Lung microvascular endothelial cell (primary cell): ENCODE measurements around the gene MYG1. TPM values are rescaled to one million over a fixed set of nuclear protein-coding genes. Genes with fewer than 3 reads are reported as not detected.
"Not testable (repeated sequence)": the region's sequence is repeated elsewhere in the genome, so short reads cannot be mapped to it uniquely, and the experiment has no call there.

Experiments used
- DNase-seq, 2 donors: peaks; one replicate each; pipeline versions ENCODE4 v3.0.0 to v3.0.0-alpha.2; 2010; ENCODE audit warnings: low read depth in 2 of 2
- total RNA-seq: library from RNA; depleted of rRNA; stranded (reverse); fragments of >200 nt; gene quantifications from 2 replicates; pipeline ENCODE4 v1.2.1, GENCODE V29; 2014

Gene MYG1
- total RNA-seq, 1 donor from 2014 or later = 35.9 TPM

DNA sequence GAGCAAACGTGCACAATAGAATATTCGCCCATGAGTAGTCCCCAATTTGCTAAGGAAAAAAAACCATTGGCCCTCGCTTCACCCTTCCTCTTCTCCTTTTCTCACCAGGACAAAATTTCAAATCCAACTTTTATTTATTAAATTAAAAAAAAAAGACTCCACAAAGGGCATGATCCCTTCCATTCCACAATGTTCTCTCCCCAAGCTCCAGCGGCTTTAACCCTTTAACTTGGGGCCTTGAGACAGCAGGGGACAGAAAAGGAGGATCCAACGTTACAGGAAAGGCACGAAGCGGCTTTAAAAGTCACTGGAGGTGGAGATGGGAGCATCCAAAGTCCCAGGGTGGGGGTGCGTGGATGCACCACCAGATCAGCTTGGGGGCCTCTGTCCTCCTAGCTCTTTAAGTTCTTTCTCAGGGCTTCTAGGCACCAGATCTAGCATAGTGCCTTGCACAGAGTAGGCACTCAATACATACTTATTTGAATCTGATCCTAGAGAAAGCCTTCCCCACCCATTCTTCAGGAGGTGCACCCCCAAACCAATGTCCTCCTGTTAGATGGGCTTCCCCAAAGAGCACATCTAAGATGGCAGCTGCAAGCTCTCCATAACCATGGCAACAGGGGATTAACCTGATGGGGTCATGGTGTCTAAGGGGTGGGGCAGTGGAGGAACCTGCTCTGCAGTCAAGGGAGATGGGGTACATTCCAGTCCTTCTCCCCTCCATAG lies 27.1 kb downstream of the MYG1 start:
- DNase-seq = no peak

DNA sequence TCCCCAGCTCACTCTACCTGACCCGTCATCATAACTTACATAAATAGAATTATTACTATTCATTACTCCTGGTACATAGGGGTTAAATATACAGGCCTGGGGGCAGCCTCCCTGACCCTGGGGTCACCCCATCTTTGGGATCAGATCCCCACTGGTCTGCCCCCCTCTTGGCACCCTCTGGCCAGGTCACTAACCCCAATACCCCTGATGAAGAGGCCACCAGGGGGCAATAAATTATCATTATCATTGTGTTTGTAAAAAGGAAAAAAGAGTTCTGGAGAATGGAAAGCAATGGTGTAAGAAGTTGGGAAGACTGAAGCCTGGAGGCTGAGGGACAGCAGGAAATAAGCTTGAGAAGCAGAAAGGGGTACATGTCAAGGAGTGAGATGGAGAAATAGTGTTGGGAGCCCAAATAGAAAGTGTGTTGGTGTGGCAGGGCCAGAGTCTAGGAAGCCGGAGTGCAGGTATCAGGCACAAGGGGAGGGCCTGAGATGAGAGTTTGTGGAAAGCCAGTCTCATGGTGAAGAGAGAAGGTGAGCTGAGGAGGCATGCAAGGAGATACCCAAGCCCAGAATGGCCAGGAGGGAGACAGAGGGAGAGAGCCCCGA lies 28.0 kb downstream of the MYG1 start:
- DNase-seq = peak; percentile 23 to 35

- DNase-seq = no peak
Observed at GRCh38 chr12:53328043-53328435, 28.5 kb downstream of the MYG1 start.

DNA sequence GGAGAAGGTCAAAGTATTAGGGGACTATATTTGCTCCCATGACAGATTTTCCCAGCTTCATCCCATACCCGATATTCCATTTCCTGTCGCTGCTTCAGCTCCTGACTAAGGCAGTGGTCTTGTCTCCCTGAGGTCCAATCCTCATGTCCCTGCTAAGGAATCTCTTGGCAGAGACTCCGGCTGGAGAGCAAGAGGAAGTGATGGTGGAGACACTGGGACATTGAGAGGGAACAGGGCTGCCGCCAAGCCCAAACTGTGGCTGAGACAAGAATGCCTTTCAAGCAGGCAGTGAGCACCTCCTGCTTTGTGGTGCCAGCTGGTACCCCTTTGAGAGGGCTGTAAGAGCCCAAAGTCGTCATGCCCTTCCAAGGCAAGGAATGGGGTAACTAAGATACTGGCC lies 31.2 kb downstream of the MYG1 start:
- DNase-seq = no peak

DNA sequence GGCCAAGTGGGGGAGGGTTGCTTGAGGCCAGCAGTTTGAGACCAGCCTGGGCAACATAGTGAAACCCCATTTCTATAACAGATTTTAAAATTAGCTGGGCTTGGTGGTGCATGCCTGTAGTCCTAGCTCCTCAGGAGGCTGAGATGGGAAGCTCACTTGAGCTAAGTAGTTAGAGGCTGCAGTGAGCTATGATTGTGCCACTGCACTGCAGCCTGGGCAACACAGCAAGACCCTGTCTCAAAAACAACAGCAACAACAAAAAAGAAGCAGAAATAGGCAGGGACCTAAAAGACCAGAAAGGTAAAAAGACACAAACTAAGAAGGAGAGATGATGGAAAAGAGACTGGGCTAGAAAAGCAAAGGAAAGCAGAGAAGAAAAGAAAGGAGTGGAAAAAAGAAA lies 32.8 kb downstream of the MYG1 start:
- DNase-seq = not testable (repeated sequence)

- no peak for DNase-seq
Observed at GRCh38 chr12:53332744-53333143, 33.2 kb downstream of the MYG1 start.

DNA sequence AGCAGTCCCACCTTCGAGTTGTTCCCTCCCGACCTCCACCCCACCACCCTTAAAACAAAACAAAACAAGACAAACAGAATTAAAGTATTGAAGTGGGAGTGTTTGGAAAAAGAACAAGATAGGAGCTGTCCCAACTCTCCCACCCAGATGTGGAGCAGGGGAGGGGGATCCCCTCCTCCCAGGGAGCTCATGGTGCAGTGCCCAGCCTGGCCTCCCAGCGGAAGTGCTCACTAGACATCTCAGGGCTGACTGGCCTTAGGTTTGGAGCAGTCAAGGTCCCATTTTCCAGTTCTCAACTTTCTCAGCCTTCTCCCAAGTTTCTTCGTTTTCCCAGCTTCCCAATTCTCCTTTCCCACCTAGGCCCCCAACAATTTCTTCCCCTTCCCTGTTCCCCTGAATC lies 33.8 kb downstream of the MYG1 start:
- DNase-seq = no peak

- DNase-seq = no peak
Observed at GRCh38 chr12:53333845-53334244, 34.4 kb downstream of the MYG1 start.

DNA sequence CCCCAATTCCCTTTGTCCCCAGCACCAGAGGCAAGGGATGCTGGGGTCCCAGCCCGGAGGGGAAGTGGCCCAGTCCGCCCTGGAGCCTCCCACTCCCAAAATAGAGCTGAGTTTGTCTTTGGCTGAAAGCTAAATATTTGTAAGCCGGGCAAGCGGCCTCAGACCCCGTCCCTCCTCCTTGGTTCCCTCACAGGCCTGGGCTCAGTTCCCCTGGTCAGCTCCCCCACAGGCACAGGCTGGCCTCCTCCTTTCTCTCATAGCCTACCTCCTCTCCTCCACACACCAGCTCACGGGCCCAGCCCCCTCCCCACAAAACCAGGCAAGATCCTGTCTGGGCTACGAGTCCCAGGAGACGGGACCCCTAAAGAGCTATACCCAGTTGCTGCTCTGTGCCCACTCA lies 35.3 kb downstream of the MYG1 start:
- no peak for DNase-seq

- DNase-seq = no peak
Observed at GRCh38 chr12:53336181-53336681, 36.7 kb downstream of the MYG1 start, which contains the start of gene SP7. Gene SP7, minus strand, starts transcription at chr12:53336354. Its CDS starts 708 bp downstream, at chr12:53335646.

DNA sequence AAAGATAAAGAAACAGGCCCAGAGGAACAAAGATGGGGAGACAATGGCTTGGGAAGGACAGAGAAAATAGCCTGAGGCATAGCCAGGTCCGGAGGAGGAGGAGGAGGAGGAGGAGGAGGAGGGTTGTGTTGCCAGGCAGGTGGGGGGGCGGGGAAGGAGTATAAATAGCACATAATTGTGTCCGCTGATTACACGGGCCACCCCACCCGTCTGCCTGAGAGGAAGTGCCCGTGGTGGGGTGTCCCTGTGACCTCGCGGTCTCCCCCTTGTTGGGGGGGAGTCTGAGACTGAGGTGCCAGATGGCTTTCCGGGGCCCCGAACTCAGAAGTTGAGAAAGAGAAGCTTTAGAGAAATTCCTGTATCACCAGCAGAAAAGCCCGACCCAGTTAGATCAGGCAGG lies 38.5 kb downstream of the MYG1 start:
- DNase-seq = no peak

DNA sequence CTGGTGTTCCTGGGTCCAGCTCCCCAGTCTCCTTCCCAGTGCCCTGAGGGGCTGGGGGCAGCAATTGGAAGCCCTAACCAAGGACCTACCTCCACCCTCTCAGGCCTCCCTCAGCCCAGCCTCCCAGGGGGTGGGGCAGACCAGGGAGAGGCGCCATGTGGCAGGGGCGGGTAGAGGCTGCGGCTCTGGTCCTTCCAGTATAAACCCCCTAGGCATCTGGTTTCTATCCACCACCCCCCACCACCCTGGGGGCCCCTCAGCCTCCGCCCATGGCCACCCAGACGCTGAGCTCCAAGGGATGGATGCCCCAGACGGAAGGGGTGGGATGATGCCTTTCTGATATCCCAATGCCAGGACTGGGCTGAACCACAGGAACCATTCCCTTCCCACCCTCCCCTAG lies 39.4 kb downstream of the MYG1 start:
- DNase-seq = no peak

GRCh38 chr12:53340398-53340797 lies 40.9 kb downstream of the MYG1 start:
- no peak for DNase-seq

DNA sequence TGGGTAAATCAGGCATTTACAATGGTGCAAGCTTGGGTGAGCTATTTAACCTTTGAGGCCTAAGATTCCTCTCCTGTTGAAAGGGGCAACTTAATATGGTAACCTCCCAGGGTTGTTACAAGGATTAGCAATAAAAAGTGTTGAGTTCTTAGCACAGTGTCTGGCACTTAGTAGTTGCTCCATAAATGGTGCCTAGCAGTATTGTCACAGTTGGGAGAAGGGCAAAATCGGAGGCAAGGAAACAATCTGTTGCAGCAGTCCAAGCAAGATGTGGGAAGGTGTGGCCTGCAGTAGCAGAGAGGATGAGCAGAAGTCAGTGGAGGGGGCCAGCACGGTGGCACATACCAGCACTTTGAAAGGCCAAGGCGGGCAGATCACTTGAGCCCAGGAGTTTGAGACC lies 44.0 kb downstream of the MYG1 start:
- DNase-seq = no peak

- no peak for DNase-seq
Observed at GRCh38 chr12:53343969-53344368, 44.5 kb downstream of the MYG1 start.

- DNase-seq = no peak
Observed at GRCh38 chr12:53344487-53344823, 45.0 kb downstream of the MYG1 start.

DNA sequence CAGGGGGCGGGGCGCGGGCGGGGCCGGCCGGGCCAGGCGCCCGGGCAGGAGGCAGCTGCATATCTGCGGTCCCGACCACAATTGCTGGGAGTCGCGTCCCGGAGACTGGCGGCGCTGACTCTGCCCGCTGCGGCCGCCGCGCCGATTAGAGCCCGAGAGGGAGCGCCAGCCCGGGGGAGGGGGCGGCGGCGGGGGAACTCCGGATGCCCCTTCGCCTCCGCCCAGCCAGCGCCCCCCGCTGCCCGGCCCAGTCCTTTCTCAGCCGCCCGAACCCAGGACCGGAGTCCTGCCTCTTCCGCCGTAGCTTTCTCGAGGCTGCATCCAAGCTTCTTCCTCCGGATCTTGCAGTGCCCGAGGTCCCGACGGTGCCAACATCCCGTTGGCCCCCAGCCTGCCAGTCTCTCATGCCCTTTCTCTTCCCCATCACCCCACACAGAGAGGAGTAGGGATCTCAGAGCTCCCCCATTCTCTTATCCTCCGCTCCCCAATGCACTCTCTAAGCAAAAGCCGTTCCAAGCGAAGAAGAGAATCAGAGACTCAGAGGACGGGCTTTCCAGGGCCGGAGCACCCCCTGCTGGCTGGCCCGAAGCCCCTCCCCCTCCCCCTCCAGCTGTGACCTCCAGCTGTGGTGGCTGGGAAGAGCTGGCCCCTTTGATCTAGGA lies 45.5 kb downstream of the MYG1 start:
- DNase-seq = peak; percentile 81 to 84

GRCh38 chr12:53345486-53346188 lies 46.1 kb downstream of the MYG1 start:
- peak; percentile 32 to 92 for DNase-seq

GRCh38 chr12:53346491-53346890 lies 47.0 kb downstream of the MYG1 start:
- no peak for DNase-seq

DNA sequence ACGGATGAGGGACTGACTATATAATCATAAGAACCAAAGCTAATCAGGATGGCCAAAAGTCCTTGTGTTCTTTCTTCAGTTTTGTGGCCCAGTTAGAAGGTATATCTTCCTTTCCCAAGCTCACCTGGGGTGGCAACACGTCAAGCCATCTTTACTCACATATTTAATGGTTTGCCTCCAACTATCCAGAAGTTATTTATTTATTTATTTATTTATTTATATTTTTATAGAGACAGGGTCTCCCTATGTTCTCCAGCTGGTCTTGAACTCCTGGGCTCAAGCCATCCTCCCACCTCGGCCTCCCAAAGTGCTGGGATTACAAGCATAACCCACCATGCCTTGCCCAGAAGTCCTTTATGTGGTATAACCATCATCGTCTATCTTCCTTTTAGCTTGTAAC lies 48.4 kb downstream of the MYG1 start:
- DNase-seq = no peak

DNA sequence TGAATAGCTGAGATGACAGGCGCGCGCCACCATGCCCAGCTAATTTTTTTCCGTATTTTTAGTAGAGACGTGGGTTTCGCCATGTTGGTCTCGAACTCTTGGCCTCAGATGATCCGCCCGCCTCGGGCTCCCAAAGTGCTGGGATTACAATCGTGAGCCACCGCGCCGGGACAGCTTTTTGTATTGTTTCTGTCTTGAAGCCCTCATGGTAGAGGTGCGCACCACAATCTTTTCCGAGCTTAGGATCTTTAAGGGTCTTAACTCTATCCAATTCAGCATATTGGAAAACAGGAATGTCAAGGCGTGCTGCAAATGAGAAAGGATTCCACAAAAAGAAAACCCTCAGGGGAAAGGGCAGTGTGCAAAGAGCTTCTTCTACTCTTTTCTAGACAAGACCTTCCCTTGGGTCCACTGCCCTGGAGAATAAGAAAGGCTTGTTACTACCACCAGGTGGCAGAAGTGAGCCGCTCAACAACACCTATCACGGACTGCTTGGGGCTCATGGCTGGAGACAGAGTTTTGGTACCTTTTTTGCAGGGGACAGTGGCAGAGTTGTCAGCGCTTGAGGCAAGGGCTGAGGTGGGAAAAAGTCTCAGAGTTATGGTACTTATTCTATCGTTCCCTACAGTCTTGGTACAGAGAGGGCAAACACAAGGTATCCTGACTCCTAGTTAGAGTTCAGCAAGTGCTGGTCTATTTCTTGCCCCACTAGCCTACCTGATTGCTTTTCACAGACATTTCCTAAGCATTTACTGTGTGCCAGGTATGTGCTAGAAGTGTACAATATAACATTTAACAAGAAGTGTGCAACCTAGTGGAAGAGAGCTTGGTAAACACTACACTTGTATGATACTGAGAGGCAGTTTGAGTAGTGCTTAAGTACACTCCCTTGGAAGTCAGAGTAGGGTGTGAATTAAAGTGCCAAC lies 53.1 kb downstream of the MYG1 start:
- peak; percentile 92 for DNase-seq
